Neural cell (in vitro differentiated cells): ENCODE results near the gene MAP2. TPM values are rescaled to one million over a fixed set of nuclear protein-coding genes. Genes with fewer than 3 reads are reported as not detected.

ENCODE experiments used
- H2AFZ ChIP-seq: fragments of 200-600, 300-800 bp; sonication (generic), shearing (Covaris generic); 2 replicates; pipeline ENCODE4 v1.6.0; 2014; ENCODE audit warnings: low read depth, mild to moderate bottlenecking, antibody characterized with exemption, low read length, moderate library complexity
- H3F3A ChIP-seq: fragments of 200-600 bp; shearing (Covaris generic); 2 replicates; pipeline ENCODE4 v1.6.1; 2016; ENCODE audit warnings: mild to moderate bottlenecking, moderate library complexity, mixed read lengths, antibody characterized with exemption, low read length; ENCODE audit not compliant: insufficient read depth, poor library complexity, severe bottlenecking
- H3K27ac ChIP-seq: fragments of 200-600, 300-800 bp; sonication (generic), shearing (Covaris generic); 2 replicates; pipeline ENCODE4 v1.5.1; 2014; ENCODE audit warnings: mild to moderate bottlenecking, low read length, moderate library complexity
- H3K27me3 ChIP-seq: fragments of 300-800, 200-600 bp; sonication (generic), shearing (Covaris generic); 2 replicates; pipeline ENCODE4 v1.6.0; 2014; ENCODE audit warnings: mild to moderate bottlenecking, low read depth, low read length, moderate library complexity; ENCODE audit not compliant: insufficient read depth
- H3K36me3 ChIP-seq: fragments of 300-800, 200-600 bp; sonication (generic), shearing (Covaris generic); 2 replicates; pipeline ENCODE4 v1.5.1; 2014; ENCODE audit warnings: mild to moderate bottlenecking, antibody characterized with exemption, low read length, moderate library complexity; ENCODE audit not compliant: insufficient read depth
- H3K4me2 ChIP-seq: fragments of 300-800, 200-600 bp; sonication (generic), shearing (Covaris generic); 2 replicates; pipeline ENCODE4 v1.6.0; 2014; ENCODE audit warnings: mild to moderate bottlenecking, low read length
- H3K4me3 ChIP-seq: fragments of 300-800, 200-600 bp; sonication (generic), shearing (Covaris generic); 2 replicates; pipeline ENCODE4 v1.5.1; 2014; ENCODE audit warnings: mild to moderate bottlenecking, low read length, moderate library complexity
- H3K79me2 ChIP-seq: fragments of 200-600 bp; shearing (Covaris generic); replicated peaks from 2 replicates; pipeline ENCODE4 v1.6.0; 2014; ENCODE audit warnings: mild to moderate bottlenecking, low read length, moderate library complexity; ENCODE audit not compliant: insufficient read depth
- H3K9ac ChIP-seq: fragments of 300-800, 200-600 bp; sonication (generic), shearing (Covaris generic); 2 replicates; pipeline ENCODE4 v1.6.1; 2016; ENCODE audit warnings: mild to moderate bottlenecking, low read length, mixed read lengths
- H3K9me2 ChIP-seq: fragments of 200-600 bp; shearing (Covaris generic); 2 replicates; pipeline ENCODE4 v1.6.1; 2016; ENCODE audit warnings: mild to moderate bottlenecking, low read length, mixed read lengths; ENCODE audit not compliant: insufficient read depth
- H3K9me3 ChIP-seq: fragments of 200-600, 300-800 bp; sonication (generic), shearing (Covaris generic); 2 replicates; pipeline ENCODE4 v1.6.1; 2016; ENCODE audit warnings: mild to moderate bottlenecking, mixed run types, low read length, moderate library complexity, mixed read lengths
- H4K20me1 ChIP-seq: fragments of 200-600 bp; shearing (Covaris generic); 2 replicates; pipeline ENCODE4 v1.6.1; 2016; ENCODE audit warnings: mild to moderate bottlenecking, mixed run types; ENCODE audit not compliant: insufficient read depth
- CTCF ChIP-seq: fragments of 450-650 bp; IDR thresholded peaks from 2 replicates; pipeline ENCODE4 v1.5.1; 2014; ENCODE audit warnings: antibody characterized with exemption, mild to moderate bottlenecking, moderate library complexity; ENCODE audit not compliant: poor library complexity, severe bottlenecking
- EP300 ChIP-seq: fragments of 450-650 bp; conservative IDR thresholded peaks from 2 replicates; pipeline ENCODE4 v1.6.1; 2014; ENCODE audit warnings: antibody characterized with exemption, mild to moderate bottlenecking, moderate library complexity; ENCODE audit not compliant: poor library complexity, severe bottlenecking
- EZH2 ChIP-seq: fragments of 200-600, 300-800 bp; shearing (Covaris generic), sonication (generic); IDR thresholded peaks from 2 replicates; pipeline ENCODE4 v1.6.1; 2014; ENCODE audit warnings: antibody characterized with exemption, low read length, borderline replicate concordance, mild to moderate bottlenecking; ENCODE audit not compliant: insufficient read depth, poor library complexity, severe bottlenecking
- MXI1 ChIP-seq: fragments of 450-650 bp; conservative IDR thresholded peaks from 2 replicates; pipeline ENCODE4 v1.6.1; 2014; ENCODE audit warnings: antibody characterized with exemption, mild to moderate bottlenecking; ENCODE audit not compliant: poor library complexity, severe bottlenecking
- POLR2AphosphoS5 ChIP-seq: IDR thresholded peaks from 2 replicates; pipeline ENCODE4 v1.6.1; 2012
- RAD21 ChIP-seq: fragments of 450-650 bp; conservative IDR thresholded peaks from 2 replicates; pipeline ENCODE4 v1.6.1; 2014; ENCODE audit warnings: antibody characterized with exemption, mild to moderate bottlenecking, moderate library complexity
- REST ChIP-seq: IDR thresholded peaks from 2 replicates; pipeline ENCODE4 v1.6.1; 2012; ENCODE audit warnings: borderline replicate concordance
- SMC3 ChIP-seq: fragments of 450-650 bp; conservative IDR thresholded peaks from 2 replicates; pipeline ENCODE4 v1.6.1; 2014; ENCODE audit warnings: antibody characterized with exemption, mild to moderate bottlenecking, moderate library complexity; ENCODE audit not compliant: poor library complexity
- TAF1 ChIP-seq: IDR thresholded peaks from 2 replicates; pipeline ENCODE4 v1.6.1; 2012; ENCODE audit warnings: low read depth
- polyA plus RNA-seq: library from polyadenylated mRNA; depleted of rRNA; stranded (reverse); fragments of >200 nt; gene quantifications from 2 replicates; pipeline ENCODE4 v1.2.3, GENCODE V29; 2014

Gene MAP2
- polyA plus RNA-seq, 1 donor from 2014 or later = 450 TPM

GRCh38 chr2:209563453-209563852 lies 139.6 kb downstream of the MAP2 start:
- Histone ChIP-seq H4K20me1 (no peaks in the 10 kb centered on the region), H3K27me3 (no peaks in the 10 kb centered on the region), H3F3A (peaks cover 3% of the 10 kb centered on the region), H3K9me3 (no peaks in the 10 kb centered on the region), H3K27ac (no peak overlapping the region), H2AFZ (no peak overlapping the region), H3K9ac (no peak overlapping the region), H3K4me2 (no peak overlapping the region), H3K9me2 (no peaks in the 10 kb centered on the region), H3K79me2 (peaks cover 31% of the 10 kb centered on the region), H3K36me3 (no peaks in the 10 kb centered on the region), H3K4me3 (no peak overlapping the region)
- TF ChIP-seq CTCF (no peak), POLR2AphosphoS5 (no peak), RAD21 (no peak), EP300 (no peak), MXI1 (no peak), TAF1 (no peak), EZH2 (no peak), SMC3 (no peak), REST (no peak)

- Histone ChIP-seq H3K9me2 (no peaks in the 10 kb centered on the region), H3K9me3 (no peaks in the 10 kb centered on the region), H4K20me1 (no peaks in the 10 kb centered on the region), H3K4me3 (no peak overlapping the region), H3K79me2 (peaks cover 40% of the 10 kb centered on the region), H3K9ac (no peak overlapping the region), H3K36me3 (no peaks in the 10 kb centered on the region), H3F3A (peaks cover 3% of the 10 kb centered on the region), H3K4me2 (no peak overlapping the region), H2AFZ (no peak overlapping the region), H3K27me3 (no peaks in the 10 kb centered on the region), H3K27ac (no peak overlapping the region)
- no peak for TF ChIP-seq EP300
- no peak for TF ChIP-seq CTCF
- TF ChIP-seq SMC3 = no peak
- no peak for TF ChIP-seq EZH2
- no peak for TF ChIP-seq POLR2AphosphoS5
- TF ChIP-seq MXI1 = no peak
- TF ChIP-seq TAF1 = no peak
- TF ChIP-seq RAD21 = no peak
- TF ChIP-seq REST = no peak
These were observed 141.0 kb downstream of the MAP2 start for GRCh38 chr2:209564816-209565215.
